ENCODE data around the gene ZNF579. TPM values are rescaled to one million over a fixed set of nuclear protein-coding genes. Genes with fewer than 3 reads are reported as not detected.

ZNF579 gene
- total and polyA plus RNA-seq, 9 of the 15 experiments (the other 6 are each of a cell fraction or from before 2014, with no cell fraction given) = 0.06 to 15.9 (median 1.6) TPM

DNA sequence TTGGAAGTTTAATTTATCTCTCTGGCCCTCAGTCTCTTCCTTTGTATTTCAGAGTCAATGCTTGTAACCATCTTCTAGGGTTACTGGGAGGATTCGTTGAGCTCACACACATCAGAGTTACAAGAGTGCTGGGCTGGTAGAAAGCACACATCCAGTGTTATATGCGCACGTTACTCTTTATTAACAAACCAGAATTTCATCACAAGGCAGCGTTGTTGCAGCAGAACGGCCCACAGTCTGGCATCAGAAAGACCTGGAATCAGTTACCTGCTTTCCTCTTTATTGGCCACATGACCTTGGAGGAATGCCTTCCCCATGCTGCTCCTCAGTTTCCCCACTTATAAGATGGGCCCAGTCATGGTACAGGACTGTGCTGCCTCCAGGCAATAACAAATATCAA, 28.7 kb upstream of the ZNF579 start:
- Histone ChIP-seq H3K9me3 (replicated peaks; ENCODE audit: control insufficient read depth, insufficient read depth, low read depth, low read length) (no peaks in the 10 kb centered on the region), H3K9me1 (ENCODE audit: control insufficient read depth, insufficient read depth, low read length) (no peaks in the 10 kb centered on the region), H3K4me2 (ENCODE audit: insufficient read depth, low read length) (no peak overlapping the region), H3K27me3 (ENCODE audit: control insufficient read depth in 2 of 2, insufficient read depth in 2 of 2, low read length in 2 of 2) (no peaks in the 10 kb centered on the region), H3K9ac (ENCODE audit: insufficient read depth in 1 of 2, low read depth in 2 of 2, low read length in 2 of 2) (no peak overlapping the region), H2AFZ (ENCODE audit: low read depth, low read length) (no peak overlapping the region), H3K36me3 (ENCODE audit: control insufficient read depth, insufficient read depth, low read length) (peaks cover 16% of the 10 kb centered on the region; the same call in 2 of the 3 replicates), H3K27ac (ENCODE audit: extremely low read depth, low read depth, low read length) (no peak overlapping the region), H3K79me2 (ENCODE audit: control insufficient read depth, insufficient read depth, low read length) (peaks cover 22% of the 10 kb centered on the region), H3K4me1 (replicated peaks in 1 of 2; ENCODE audit: control insufficient read depth in 2 of 2, insufficient read depth in 2 of 2, low read length in 2 of 2) (peaks cover 8 to 14% of the 10 kb centered on the region in 2 experiments), H4K20me1 (replicated peaks; ENCODE audit: control insufficient read depth, insufficient read depth, low read length) (no peaks in the 10 kb centered on the region), H3K4me3 (no peak overlapping the region)
- ChIA-PET CTCF (ENCODE audit: low intra/inter-chr PET ratio) (no interaction called here), POLR2A (interaction anchor here (1.2 kb wide), 1 partner anchor 9 kb away, joined by 3 read pairs; no protein-coding TSS in a partner anchor)
- intact Hi-C loops (cut with micrococcal nuclease) = no loop called here
- no peak for TF ChIP-seq ZNF347 (CRISPR knock-in tag; IDR thresholded peaks at IDR 0.05; ENCODE audit: low read depth)
- TF ChIP-seq E2F3 (CRISPR knock-in tag; IDR thresholded peaks at IDR 0.05) = no peak
- TF ChIP-seq, protein P1, sequence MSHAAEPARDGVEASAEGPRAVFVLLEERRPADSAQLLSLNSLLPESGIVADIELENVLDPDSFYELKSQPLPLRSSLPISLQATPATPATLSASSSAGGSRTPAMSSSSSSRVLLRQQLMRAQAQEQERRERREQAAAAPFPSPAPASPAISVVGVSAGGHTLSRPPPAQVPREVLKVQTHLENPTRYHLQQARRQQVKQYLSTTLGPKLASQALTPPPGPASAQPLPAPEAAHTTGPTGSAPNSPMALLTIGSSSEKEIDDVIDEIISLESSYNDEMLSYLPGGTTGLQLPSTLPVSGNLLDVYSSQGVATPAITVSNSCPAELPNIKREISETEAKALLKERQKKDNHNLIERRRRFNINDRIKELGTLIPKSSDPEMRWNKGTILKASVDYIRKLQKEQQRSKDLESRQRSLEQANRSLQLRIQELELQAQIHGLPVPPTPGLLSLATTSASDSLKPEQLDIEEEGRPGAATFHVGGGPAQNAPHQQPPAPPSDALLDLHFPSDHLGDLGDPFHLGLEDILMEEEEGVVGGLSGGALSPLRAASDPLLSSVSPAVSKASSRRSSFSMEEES (CRISPR knock-in tag; IDR thresholded peaks at IDR 0.05) = no peak
- TF ChIP-seq, protein P2, sequence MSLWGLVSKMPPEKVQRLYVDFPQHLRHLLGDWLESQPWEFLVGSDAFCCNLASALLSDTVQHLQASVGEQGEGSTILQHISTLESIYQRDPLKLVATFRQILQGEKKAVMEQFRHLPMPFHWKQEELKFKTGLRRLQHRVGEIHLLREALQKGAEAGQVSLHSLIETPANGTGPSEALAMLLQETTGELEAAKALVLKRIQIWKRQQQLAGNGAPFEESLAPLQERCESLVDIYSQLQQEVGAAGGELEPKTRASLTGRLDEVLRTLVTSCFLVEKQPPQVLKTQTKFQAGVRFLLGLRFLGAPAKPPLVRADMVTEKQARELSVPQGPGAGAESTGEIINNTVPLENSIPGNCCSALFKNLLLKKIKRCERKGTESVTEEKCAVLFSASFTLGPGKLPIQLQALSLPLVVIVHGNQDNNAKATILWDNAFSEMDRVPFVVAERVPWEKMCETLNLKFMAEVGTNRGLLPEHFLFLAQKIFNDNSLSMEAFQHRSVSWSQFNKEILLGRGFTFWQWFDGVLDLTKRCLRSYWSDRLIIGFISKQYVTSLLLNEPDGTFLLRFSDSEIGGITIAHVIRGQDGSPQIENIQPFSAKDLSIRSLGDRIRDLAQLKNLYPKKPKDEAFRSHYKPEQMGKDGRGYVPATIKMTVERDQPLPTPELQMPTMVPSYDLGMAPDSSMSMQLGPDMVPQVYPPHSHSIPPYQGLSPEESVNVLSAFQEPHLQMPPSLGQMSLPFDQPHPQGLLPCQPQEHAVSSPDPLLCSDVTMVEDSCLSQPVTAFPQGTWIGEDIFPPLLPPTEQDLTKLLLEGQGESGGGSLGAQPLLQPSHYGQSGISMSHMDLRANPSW (CRISPR knock-in tag; IDR thresholded peaks at IDR 0.05) = no peak
- TF ChIP-seq KDM4B (IDR thresholded peaks at IDR 0.05; ENCODE audit: borderline replicate concordance in 2 of 2, low read depth in 1 of 2) = no peak
- no peak for TF ChIP-seq TEAD4 (IDR thresholded peaks at IDR 0.05; ENCODE audit: low read length)
- TF ChIP-seq TEAD4 (CRISPR knock-in tag; IDR thresholded peaks at IDR 0.05; ENCODE audit: borderline replicate concordance) = no peak
- no peak for TF ChIP-seq MEIS2 (IDR thresholded peaks at IDR 0.05; ENCODE audit: partially characterized antibody)
- WGBS (ENCODE audit: insufficient coverage, low coverage, missing lambda C conversion rate) = 81% methylated on average over 5 of the region's 5 CpGs
- ATAC-seq (no peak), FAIRE-seq (no peak), DNase-seq (ENCODE audit: extremely low read depth in 1 of 4, low spot score in 3 of 4) (no peak)
- in situ Hi-C loops (cut with MboI) = no loop called here
- BruUV-seq (replicated peaks) = no TSS peak

All from K562 (cell line).